Muscle layer of duodenum (tissue), 2 donors: ENCODE measurements around the gene ARTN.

ENCODE experiments used
- H3K27ac ChIP-seq: one replicate; pipeline ENCODE4 v1.7.0; 2013; ENCODE audit warnings: mild to moderate bottlenecking, low read length
- H3K27me3 ChIP-seq: one replicate; pipeline ENCODE4 v1.7.0; 2013; ENCODE audit warnings: low read depth, mild to moderate bottlenecking, control low read depth, low read length
- H3K36me3 ChIP-seq, 2 donors: one replicate each; pipeline ENCODE4 v1.7.0; 2013; ENCODE audit warnings: low read length in 2 of 2, control low read depth in 1 of 2, mild to moderate bottlenecking in 1 of 2; ENCODE audit not compliant: insufficient read depth in 2 of 2, control insufficient read depth in 1 of 2
- H3K4me1 ChIP-seq, 2 donors: one replicate each; pipeline ENCODE4 v1.7.0; 2013; ENCODE audit warnings: low read length in 2 of 2, mild to moderate bottlenecking in 2 of 2, control low read depth in 1 of 2, moderate library complexity in 1 of 2; ENCODE audit not compliant: insufficient read depth in 2 of 2, control insufficient read depth in 1 of 2
- H3K4me3 ChIP-seq, 2 donors: one replicate each; pipeline ENCODE4 v1.7.0; 2013; ENCODE audit warnings: low read length in 2 of 2, low read depth in 1 of 2, mild to moderate bottlenecking in 1 of 2
- H3K9me3 ChIP-seq, 2 donors: one replicate each; pipeline ENCODE4 v1.7.0; 2013; ENCODE audit warnings: low read length in 2 of 2, control low read depth in 1 of 2, mild to moderate bottlenecking in 1 of 2; ENCODE audit not compliant: control insufficient read depth in 1 of 2
- donor health status: healthy.

ARTN gene, protein sequence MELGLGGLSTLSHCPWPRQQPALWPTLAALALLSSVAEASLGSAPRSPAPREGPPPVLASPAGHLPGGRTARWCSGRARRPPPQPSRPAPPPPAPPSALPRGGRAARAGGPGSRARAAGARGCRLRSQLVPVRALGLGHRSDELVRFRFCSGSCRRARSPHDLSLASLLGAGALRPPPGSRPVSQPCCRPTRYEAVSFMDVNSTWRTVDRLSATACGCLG

DNA sequence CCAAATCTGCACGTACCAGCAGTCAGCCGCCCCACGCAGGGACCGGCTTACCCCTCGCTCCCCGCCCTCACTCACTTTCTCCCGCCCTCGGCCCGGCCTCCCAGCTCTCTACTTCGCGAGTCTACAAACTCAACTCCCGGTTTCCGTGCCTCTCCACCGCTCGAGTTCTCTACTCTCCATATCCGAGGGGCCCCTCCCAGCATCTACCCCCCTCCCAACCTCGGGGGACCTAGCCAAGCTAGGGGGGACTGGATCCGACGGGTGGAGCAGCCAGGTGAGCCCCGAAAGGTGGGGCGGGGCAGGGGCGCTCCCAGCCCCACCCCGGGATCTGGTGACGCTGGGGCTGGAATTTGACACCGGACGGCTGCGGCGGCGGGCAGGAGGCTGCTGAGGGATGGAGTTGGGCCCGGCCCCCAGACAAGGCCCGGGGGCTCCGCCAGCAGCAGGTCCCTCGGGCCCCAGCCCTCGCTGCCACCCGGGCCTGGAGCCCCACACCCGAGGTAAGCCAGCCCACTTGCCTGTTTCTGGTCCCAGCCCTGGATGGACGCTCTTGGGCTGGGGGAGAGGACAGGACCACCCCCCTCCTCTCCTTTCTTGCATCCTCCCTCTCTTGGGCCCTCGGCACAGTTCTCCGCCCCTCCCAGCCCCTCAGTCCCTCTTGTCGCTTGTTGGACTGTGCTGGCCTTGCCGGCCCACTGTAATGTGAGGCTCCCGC is at the start of gene ARTN:
ARTN (plus strand) TSS at position 416 of the 715 bp plus-strand sequence. CDS start 1,856 bp downstream, outside the sequence.
- Histone ChIP-seq H3K36me3 (peaks cover 3 to 7% of the 10 kb centered on the region in 2 donors), H3K9me3 (no peaks in the 10 kb centered on the region), H3K27ac (no peak within 1 kb of the TSS), H3K4me3 (peak within 1 kb of the TSS; percentile 42 to 59), H3K27me3 (peaks cover 8% of the 10 kb centered on the region), H3K4me1 (peaks cover 4 to 39% of the 10 kb centered on the region in 2 donors)

DNA sequence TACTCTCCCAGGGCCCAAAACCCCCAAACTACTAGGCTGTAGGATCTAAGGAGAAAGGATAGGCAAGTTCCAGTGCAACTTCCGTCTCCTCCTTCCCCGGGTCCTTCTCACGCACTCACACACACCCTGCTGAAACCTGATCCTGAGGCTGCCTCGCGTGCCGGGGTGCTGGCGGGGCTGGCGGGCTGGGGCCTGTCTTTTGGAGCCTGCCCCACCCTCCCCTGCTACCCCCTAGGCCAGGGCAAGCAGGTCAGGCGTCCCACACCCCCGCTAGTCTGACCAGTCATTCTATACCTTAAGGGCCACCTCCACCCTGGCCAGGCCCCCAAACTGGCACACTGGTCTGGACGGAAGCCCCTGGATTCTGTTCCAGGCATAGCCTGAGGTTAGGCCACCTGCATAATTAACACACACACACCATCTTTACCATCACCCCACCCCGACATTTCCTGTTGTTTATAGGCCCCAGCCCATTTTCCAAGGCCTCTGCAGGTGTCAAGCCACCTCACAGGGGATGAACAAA is 48.3 kb upstream of the ARTN start:
- H3K4me3 ChIP-seq = no peak overlapping the region
- H3K36me3 ChIP-seq = no peaks in the 10 kb centered on the region
- H3K27me3 ChIP-seq = no peaks in the 10 kb centered on the region
- no peaks in the 10 kb centered on the region for H3K4me1 ChIP-seq
- H3K27ac ChIP-seq = no peak overlapping the region
- no peaks in the 10 kb centered on the region for H3K9me3 ChIP-seq

DNA sequence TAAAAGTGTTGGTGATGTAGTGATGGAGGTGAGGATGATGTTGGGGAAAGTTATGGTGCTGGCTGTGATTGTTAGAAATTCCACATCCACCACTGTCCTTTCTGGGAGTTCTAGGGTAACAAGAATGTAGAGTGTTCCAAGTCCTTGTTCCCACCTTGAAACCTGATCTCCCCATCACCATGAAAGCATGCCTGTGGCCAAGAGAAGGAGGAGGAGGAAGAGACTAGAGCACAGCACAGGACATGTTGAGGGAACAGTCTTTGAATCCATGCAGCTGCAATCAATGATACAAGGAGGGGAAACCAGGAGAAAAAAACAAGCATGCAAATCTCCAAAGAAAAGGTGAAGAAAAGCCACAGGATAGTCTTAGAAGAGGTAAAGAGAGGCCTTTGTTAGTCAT is 45.9 kb upstream of the ARTN start:
- H3K9me3 ChIP-seq = no peaks in the 10 kb centered on the region
- no peaks in the 10 kb centered on the region for H3K27me3 ChIP-seq
- H3K27ac ChIP-seq = no peak overlapping the region
- H3K36me3 ChIP-seq = no peaks in the 10 kb centered on the region
- no peaks in the 10 kb centered on the region for H3K4me1 ChIP-seq
- H3K4me3 ChIP-seq = no peak overlapping the region

DNA sequence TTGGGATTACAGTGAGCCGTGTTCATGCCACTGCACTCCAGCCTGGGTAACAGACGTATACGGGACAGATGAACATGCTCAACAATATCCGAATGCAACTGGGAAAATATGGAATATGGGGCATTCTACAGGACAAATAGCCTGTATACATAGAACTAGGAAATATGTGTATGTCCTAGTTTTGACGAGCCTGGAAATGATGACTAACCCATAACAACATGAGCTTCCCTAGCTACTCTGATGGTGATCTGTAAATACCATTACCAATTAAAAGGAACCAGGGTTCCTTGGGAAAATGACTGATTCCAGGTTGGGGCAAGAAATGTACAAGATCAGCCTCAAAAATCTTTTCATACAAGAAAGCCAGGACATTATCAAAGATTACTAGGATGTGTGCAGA is 42.8 kb upstream of the ARTN start:
- Histone ChIP-seq H3K4me3 (no peak overlapping the region), H3K9me3 (no peaks in the 10 kb centered on the region), H3K27ac (no peak overlapping the region), H3K36me3 (no peaks in the 10 kb centered on the region), H3K27me3 (no peaks in the 10 kb centered on the region), H3K4me1 (peaks cover 6 to 12% of the 10 kb centered on the region in 2 donors)

DNA sequence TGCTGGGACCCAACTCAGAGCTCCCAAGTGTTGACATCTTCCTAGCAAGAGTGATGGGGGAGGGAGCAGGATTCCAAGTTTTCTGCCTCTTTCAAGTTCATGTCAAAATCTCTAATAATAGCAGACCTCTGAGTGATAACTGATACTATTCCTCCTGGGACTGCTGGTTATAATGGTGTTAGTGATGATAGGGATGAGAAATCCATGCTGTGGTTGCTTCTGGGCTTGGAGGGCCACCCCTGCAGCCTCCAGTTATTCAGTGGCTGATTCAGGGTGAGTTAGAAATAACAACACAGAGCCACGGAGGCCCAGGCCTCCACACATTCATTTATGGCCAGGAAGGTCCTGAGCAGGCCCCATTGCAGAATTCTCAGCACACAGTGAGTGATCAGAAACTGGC is 40.6 kb upstream of the ARTN start:
- H3K27ac ChIP-seq = no peak overlapping the region

DNA sequence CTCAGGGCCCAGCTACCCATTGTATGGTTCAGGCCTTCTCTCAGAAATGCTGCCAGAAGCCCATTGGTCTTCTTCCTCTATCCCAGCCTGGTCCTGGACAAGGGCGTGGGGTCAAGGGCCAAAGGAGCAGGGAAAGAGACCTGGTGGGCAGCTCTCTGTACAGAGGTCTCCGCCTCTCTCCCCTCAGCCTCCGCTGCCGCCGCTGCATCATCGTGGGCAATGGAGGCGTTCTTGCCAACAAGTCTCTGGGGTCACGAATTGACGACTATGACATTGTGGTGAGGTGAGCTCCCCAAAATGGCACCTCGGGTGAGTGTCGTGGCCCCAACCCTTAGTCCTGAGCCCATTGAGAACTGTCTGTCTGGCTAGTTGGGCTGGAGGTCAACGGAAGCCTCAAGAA is 34.6 kb upstream of the ARTN start:
- H3K4me1 ChIP-seq = peaks cover 5 to 11% of the 10 kb centered on the region in 2 donors
- no peak overlapping the region for H3K27ac ChIP-seq
- H3K4me3 ChIP-seq = no peak overlapping the region
- no peaks in the 10 kb centered on the region for H3K9me3 ChIP-seq
- no peaks in the 10 kb centered on the region for H3K27me3 ChIP-seq
- peaks cover 11 to 33% of the 10 kb centered on the region in 2 donors for H3K36me3 ChIP-seq

More for the DNA sequence above, 40.6 kb upstream of the ARTN start:
- H3K4me3 ChIP-seq = no peak overlapping the region
- peaks cover 6 to 12% of the 10 kb centered on the region in 2 donors for H3K4me1 ChIP-seq
- H3K27me3 ChIP-seq = no peaks in the 10 kb centered on the region
- H3K9me3 ChIP-seq = no peaks in the 10 kb centered on the region
- H3K36me3 ChIP-seq = peaks cover 0 to 3% of the 10 kb centered on the region in 2 donors

DNA sequence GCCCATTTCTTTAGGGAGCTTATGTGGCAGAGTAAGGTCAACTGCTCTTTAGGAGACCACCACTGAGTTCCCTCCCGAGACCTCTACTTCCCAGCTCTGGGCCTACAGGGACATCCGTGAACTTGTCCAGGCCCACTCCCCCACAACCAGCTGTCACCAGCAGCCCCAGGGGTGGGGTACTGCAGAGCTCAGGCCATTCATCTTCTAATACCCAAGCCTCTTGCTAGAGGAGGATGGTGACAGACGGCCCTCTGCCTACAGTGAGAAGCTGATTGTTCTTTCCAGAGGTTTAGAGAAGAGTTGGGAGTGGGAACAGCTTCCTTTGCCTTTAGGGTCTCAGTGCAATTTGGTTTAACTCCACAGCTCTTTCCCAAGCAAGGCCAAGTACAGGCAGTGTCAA is 33.2 kb upstream of the ARTN start:
- H3K36me3 ChIP-seq = peaks cover 11 to 33% of the 10 kb centered on the region in 2 donors
- no peak overlapping the region for H3K27ac ChIP-seq
- no peak overlapping the region for H3K4me3 ChIP-seq
- no peaks in the 10 kb centered on the region for H3K4me1 ChIP-seq
- no peaks in the 10 kb centered on the region for H3K27me3 ChIP-seq
- H3K9me3 ChIP-seq = no peaks in the 10 kb centered on the region

DNA sequence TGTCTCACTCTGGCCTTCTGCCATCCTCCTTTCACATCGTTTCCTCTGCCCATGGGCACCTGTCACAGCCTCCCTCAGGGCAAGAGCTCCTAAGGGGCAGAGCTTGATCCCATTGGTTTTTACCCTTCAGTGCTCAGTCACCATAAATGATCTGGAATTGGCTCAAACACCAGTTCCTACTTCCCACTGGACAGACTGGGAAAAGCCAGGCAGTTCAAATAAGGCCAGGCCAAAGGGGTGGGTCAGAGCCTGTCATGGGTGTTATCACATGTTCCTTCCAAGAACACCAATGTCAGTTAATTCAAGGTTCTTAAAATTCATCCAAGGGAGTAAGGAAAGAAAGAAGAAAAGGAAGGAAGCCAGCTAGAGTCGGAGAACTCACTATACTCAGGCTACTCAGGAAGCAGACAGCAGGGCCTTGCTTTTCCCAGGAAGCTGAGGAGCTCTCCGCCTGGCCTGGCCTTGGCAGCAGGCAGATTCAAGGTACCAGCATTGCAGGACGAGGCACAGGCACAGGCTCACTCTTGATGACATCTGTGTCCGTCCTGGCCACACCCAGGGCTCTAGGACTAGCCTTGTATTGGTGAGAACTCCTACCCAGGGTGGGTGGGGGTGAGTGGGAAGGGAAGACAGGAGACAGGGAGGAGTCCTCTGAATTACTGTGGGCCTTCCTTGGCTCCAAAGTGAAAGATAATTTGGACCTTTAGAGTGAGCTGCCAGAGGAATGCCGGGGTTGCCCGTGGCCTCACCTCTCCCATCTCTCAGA is 32.2 kb upstream of the ARTN start:
- H3K27ac ChIP-seq = no peak overlapping the region
- H3K9me3 ChIP-seq = no peaks in the 10 kb centered on the region
- no peaks in the 10 kb centered on the region for H3K27me3 ChIP-seq
- no peaks in the 10 kb centered on the region for H3K4me1 ChIP-seq
- no peak overlapping the region for H3K4me3 ChIP-seq
- peaks cover 11 to 33% of the 10 kb centered on the region in 2 donors for H3K36me3 ChIP-seq

DNA sequence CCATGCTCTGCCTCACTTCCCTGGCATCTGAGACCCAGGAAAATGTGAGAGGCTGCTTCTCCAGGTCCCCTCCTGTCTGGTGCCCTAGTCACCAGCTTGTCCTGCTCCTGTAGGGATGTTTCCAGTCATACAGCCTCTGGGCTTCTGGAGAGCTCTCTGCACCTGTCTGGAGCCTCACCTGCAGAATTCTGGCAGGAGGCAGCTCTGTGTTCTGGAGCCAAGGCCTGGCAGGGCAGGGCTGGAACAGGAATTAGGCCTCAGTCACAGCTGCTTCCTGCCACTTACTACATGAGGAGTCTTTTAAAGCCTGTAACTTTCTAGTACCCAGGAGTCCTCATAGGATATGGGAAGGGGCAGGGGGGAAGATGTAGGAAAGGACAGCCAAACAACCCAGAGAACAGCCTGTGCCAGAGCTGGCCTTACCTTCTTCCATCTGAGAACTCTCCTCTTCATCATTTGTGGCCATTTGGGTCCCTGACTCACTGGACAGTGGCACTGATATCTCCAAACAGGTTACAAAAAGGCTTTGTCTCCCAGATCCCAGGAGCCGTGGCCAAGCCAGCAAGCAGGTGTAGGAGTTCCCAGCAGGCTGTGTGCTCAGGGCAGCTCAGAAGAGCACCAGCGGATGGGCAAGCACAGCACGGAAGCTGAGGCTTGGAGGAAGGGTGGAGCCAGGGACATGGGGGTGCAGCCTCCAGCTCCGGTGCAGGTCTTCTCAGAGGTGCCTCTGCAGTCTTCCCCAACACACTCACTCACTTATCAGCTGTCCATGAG is 31.4 kb upstream of the ARTN start:
- Histone ChIP-seq H3K4me3 (no peak overlapping the region), H3K9me3 (no peaks in the 10 kb centered on the region), H3K27ac (no peak overlapping the region), H3K36me3 (peaks cover 11 to 35% of the 10 kb centered on the region in 2 donors), H3K4me1 (no peaks in the 10 kb centered on the region), H3K27me3 (no peaks in the 10 kb centered on the region)

DNA sequence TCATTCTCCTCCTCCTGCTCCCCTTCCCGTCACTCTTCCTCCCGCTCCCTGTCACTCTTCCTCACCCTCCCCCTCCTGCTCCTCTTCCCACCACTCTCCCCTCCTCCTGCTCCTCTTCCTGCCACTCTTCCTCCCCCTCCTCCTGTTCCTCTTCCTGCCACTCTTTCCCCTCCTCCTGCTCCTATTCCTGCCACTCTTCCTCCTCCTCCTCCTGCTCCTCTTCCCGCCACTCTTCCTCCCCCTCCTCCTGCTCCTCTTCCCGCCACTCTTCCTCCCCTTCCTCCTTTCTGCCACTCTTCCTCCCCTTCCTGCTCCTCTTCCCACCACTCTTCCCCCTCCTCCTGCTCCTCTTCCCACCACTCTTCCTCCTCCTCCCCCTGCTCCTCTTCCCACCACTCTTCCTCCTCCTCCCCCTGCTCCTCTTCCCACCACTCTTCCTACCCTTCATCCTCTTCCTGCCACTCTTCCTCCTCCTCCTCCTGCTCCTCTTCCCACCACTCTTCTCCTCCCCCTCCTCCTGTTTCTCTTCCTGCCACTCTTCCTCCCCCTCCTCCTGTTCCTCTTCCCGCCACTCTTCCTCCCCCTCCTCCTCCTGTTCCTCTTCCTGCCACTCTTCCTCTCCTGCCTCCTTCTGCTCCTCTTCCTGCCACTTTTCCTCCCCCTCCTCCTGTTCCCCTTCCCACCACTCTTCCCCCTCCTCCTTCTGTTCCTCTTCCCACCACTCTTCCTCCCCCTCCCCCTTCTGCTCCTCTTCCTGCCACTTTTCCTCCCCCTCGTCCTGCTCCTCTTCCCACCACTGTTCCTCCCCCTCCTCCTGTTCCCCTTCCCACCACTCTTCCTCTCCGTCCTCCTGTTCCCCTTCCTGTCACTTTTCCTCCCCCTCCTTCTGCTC is 28.7 kb upstream of the ARTN start:
- Histone ChIP-seq H3K4me1 (no peaks in the 10 kb centered on the region), H3K27me3 (no peaks in the 10 kb centered on the region), H3K4me3 (no peak overlapping the region), H3K36me3 (peaks cover 0 to 18% of the 10 kb centered on the region in 2 donors), H3K27ac (no peak overlapping the region), H3K9me3 (no peaks in the 10 kb centered on the region)
